Gastroesophageal sphincter (tissue), 3 donors: Measurements from ENCODE around the gene CABLES2.

Experiments
- POLR2A ChIP-seq, 2 donors: fragments of 450-650 bp; IDR thresholded peaks; one replicate each; pipeline ENCODE4 v1.6.1; 2017; ENCODE audit warnings: antibody characterized with exemption in 2 of 2, mild to moderate bottlenecking in 2 of 2, moderate library complexity in 1 of 2
- POLR2AphosphoS5 ChIP-seq: sonication (generic); formaldehyde crosslinking; IDR thresholded peaks from one replicate; pipeline ENCODE4 v1.6.1; 2017; ENCODE audit warnings: antibody characterized with exemption
- TF ChIP-seq, protein P1 (sequence below), 4 experiments: fragments of 200-600 bp in 2 of 4; fragments of 450-650 bp in 2 of 4; sonication (generic) in 1 of 4; IDR thresholded peaks; one replicate each; pipeline ENCODE4 v1.5.1; 2017 to 2019; ENCODE audit warnings: antibody characterized with exemption in 4 of 4, mild to moderate bottlenecking in 2 of 4, moderate library complexity in 2 of 4

DNA sequence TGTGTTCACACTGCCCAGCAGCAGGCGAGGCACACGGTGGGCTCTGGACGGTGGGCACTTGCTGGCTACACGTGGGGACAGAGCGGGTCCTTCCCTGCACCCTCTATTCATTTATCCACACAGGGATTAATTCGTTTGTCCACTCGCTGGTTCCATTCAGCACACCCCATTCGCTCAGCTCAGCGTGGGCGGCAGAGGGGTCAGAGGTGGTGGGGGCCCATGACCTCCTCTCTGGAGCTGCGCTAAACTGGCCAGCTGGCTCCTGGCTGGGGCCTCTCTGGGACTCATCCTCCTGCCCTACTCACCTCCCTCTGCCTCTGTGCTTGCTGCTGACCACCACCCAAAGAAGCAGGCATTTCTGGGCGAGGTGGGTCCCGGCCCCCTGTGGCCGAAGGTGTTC, 41.7 kb upstream of the CABLES2 start:
- TF ChIP-seq, protein P1, sequence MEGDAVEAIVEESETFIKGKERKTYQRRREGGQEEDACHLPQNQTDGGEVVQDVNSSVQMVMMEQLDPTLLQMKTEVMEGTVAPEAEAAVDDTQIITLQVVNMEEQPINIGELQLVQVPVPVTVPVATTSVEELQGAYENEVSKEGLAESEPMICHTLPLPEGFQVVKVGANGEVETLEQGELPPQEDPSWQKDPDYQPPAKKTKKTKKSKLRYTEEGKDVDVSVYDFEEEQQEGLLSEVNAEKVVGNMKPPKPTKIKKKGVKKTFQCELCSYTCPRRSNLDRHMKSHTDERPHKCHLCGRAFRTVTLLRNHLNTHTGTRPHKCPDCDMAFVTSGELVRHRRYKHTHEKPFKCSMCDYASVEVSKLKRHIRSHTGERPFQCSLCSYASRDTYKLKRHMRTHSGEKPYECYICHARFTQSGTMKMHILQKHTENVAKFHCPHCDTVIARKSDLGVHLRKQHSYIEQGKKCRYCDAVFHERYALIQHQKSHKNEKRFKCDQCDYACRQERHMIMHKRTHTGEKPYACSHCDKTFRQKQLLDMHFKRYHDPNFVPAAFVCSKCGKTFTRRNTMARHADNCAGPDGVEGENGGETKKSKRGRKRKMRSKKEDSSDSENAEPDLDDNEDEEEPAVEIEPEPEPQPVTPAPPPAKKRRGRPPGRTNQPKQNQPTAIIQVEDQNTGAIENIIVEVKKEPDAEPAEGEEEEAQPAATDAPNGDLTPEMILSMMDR (IDR thresholded peaks at IDR 0.05): no peak
- TF ChIP-seq POLR2AphosphoS5: no peak
- TF ChIP-seq POLR2A (IDR thresholded peaks at IDR 0.05): no peak
